ENCODE measurements around the gene WDR12. TPM values are rescaled to one million over a fixed set of nuclear protein-coding genes. Genes with fewer than 3 reads are reported as not detected.
"Not testable (repeated sequence)": the region's sequence is repeated elsewhere in the genome, so short reads cannot be mapped to it uniquely, and the experiment has no call there.

Gene WDR12
- total and polyA plus RNA-seq, 4 donors, result 9.4 to 36.1 (median 16.3) TPM

DNA sequence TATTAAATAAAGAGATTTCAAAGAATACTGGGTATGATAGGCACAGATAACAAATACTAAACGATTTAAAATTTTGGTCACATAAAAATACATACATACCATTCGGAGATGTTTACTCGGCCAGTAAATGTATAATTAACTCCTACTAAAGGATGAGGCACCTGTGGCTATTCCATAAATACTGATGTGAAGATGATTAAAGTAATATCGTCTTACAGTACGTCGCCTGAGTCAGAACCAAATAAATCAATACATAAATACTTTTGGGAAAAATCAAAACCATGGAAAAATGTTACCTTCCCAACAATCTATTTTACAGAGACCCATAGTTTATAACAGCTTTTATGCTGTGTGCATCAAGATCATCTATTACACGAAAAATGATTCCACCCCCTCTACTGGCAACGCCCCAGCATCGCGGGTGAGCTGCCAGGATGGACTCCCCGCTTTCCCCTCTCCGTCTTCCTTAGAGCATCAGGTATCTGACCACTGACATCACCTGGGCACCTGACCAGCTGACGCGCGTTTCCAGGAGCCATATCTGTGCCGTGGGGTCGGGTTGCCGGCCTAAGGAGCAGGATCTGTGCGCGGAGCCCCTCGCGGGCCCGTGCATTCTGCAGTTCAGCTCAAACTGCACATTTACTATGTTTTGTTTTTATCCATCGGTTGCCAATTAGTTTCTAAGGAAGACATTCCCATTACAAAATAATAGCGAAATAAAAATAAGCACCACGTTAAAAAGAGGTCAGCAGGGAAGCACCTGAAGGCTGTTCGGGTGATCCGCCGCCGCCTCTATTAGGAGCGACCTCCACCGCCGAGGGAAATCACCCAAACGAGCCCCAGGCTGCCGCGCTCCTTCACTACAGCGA lies 40.8 kb downstream of the WDR12 start:
- TF ChIP-seq, protein P1, sequence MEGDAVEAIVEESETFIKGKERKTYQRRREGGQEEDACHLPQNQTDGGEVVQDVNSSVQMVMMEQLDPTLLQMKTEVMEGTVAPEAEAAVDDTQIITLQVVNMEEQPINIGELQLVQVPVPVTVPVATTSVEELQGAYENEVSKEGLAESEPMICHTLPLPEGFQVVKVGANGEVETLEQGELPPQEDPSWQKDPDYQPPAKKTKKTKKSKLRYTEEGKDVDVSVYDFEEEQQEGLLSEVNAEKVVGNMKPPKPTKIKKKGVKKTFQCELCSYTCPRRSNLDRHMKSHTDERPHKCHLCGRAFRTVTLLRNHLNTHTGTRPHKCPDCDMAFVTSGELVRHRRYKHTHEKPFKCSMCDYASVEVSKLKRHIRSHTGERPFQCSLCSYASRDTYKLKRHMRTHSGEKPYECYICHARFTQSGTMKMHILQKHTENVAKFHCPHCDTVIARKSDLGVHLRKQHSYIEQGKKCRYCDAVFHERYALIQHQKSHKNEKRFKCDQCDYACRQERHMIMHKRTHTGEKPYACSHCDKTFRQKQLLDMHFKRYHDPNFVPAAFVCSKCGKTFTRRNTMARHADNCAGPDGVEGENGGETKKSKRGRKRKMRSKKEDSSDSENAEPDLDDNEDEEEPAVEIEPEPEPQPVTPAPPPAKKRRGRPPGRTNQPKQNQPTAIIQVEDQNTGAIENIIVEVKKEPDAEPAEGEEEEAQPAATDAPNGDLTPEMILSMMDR (IDR thresholded peaks at IDR 0.05; ENCODE audit: control extremely low read depth, extremely low read depth), result peak; percentile 15
- H3K9me3 ChIP-seq (ENCODE audit: control insufficient read depth in 4 of 4, insufficient read depth in 3 of 4, low read length in 3 of 4), result no peaks in the 10 kb centered on the region
- H3K4me1 ChIP-seq (ENCODE audit: control insufficient read depth in 5 of 5, insufficient read depth in 5 of 5, low read length in 5 of 5), result peaks cover 0 to 8% (median 0%) of the 10 kb centered on the region in 5 donors
- WGBS, 2 donors, result 4% methylated on average over 37 of the region's 37 CpGs
- peak overlapping the region; percentile 85 to 86 for H3K27ac ChIP-seq (ENCODE audit: low read depth in 1 of 2, low read length in 1 of 2)
- peak overlapping the region; percentile 96 for H3K4me3 ChIP-seq
- peaks cover 0 to 3% (median 0%) of the 10 kb centered on the region in 4 donors for H3K36me3 ChIP-seq (ENCODE audit: control insufficient read depth in 4 of 4, insufficient read depth in 4 of 4, low read length in 4 of 4)
- DNase-seq (peak; percentile 77 to 83 (median 80)), ATAC-seq (ENCODE audit: insufficient read depth, low FRiP score) (peak; percentile 48)
- H3K9ac ChIP-seq (ENCODE audit: insufficient read depth in 1 of 2, low read length in 2 of 2), result peak overlapping the region; percentile 61 to 88
- no peaks in the 10 kb centered on the region for H3K27me3 ChIP-seq (ENCODE audit: control insufficient read depth in 3 of 3, insufficient read depth in 3 of 3, low read length in 2 of 3)

DNA sequence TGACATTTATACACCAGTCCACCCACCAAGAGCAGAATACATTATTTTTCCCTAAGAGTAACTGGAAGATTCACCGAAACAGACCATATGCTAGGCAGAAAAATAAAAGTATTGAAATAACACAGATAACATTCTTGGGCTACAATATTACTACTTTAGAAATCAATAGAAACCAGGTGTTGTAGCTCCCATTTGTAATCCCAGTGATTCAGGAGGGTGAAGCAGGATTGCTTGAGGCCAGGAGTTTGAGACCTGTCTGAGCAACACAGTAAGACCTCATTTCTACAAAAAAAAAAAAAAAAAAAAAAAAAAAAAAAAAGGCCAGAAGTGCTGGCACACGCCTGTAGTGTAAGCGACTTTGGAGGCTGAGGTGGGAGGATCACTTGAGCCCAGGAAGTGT lies 49.5 kb downstream of the WDR12 start:
- Histone ChIP-seq H3K36me3 (ENCODE audit: control insufficient read depth in 4 of 4, insufficient read depth in 4 of 4, low read length in 4 of 4) (no peaks in the 10 kb centered on the region), H3K27ac (ENCODE audit: low read depth in 1 of 2, low read length in 1 of 2) (no peak overlapping the region), H3K9ac (ENCODE audit: insufficient read depth in 1 of 2, low read length in 2 of 2) (no peak overlapping the region), H3K9me3 (ENCODE audit: control insufficient read depth in 4 of 4, insufficient read depth in 3 of 4, low read length in 3 of 4) (no peaks in the 10 kb centered on the region), H3K27me3 (ENCODE audit: control insufficient read depth in 3 of 3, insufficient read depth in 3 of 3, low read length in 2 of 3) (no peaks in the 10 kb centered on the region), H3K4me3 (no peak overlapping the region), H3K4me1 (ENCODE audit: control insufficient read depth in 5 of 5, insufficient read depth in 5 of 5, low read length in 5 of 5) (no peaks in the 10 kb centered on the region)
- no peak for ATAC-seq (ENCODE audit: insufficient read depth, low FRiP score)
- DNase-seq, result no peak
- TF ChIP-seq, protein P1 (IDR thresholded peaks at IDR 0.05; ENCODE audit: control extremely low read depth, extremely low read depth), result no peak
- WGBS, 2 donors, result 95 to 97% methylated on average over 3 of the region's 3 CpGs

DNA sequence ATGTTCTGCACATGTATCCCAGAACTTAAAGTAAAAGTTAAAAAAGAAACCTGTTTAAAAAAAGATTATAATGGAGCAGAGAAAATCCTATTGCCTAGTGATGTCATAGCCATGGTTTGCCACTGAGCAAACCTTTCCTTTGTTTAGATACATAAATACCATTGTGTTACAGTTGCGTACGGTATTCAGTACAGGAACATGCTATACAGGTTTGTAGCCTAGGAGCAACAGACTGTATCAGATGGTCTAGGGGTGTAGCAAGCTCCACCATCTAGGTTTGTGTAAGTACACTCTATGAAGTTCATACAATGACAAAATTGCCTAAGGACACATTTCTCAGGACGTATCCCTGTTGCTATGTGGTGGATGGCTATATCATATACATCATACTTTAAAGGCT lies 52.9 kb downstream of the WDR12 start:
- no peaks in the 10 kb centered on the region for H3K9me3 ChIP-seq (ENCODE audit: control insufficient read depth in 4 of 4, insufficient read depth in 3 of 4, low read length in 3 of 4)
- no peak for ATAC-seq (ENCODE audit: insufficient read depth, low FRiP score)
- no peak for DNase-seq
- H3K9ac ChIP-seq (ENCODE audit: insufficient read depth in 1 of 2, low read length in 2 of 2), result no peak overlapping the region
- 88 to 91% methylated on average over 3 of the region's 3 CpGs for WGBS, 2 donors
- no peaks in the 10 kb centered on the region for H3K4me1 ChIP-seq (ENCODE audit: control insufficient read depth in 5 of 5, insufficient read depth in 5 of 5, low read length in 5 of 5)
- TF ChIP-seq, protein P1 (IDR thresholded peaks at IDR 0.05; ENCODE audit: control extremely low read depth, extremely low read depth), result no peak
- no peaks in the 10 kb centered on the region for H3K36me3 ChIP-seq (ENCODE audit: control insufficient read depth in 4 of 4, insufficient read depth in 4 of 4, low read length in 4 of 4)
- H3K4me3 ChIP-seq, result no peak overlapping the region
- no peak overlapping the region for H3K27ac ChIP-seq (ENCODE audit: low read depth in 1 of 2, low read length in 1 of 2)
- no peaks in the 10 kb centered on the region for H3K27me3 ChIP-seq (ENCODE audit: control insufficient read depth in 3 of 3, insufficient read depth in 3 of 3, low read length in 2 of 3)

DNA sequence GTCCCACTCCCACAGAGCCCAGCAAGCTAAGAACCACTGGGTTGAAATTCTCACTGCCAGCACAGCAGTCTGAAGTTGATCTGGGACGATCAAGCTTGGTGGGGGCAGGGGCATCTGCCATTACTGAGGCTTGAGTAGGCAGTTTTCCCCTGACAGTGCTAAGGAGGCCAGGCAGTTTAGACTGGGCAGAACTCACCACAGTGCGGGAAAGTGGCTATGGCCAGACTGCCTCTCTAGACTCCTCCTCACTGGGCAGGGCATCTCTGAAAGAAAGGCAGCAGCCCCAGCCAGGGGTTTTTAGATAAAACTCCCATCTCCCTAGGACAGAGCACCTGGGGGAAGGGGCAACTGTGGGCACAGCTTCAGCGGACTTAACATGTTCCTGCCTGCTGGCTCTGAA lies 62.1 kb downstream of the WDR12 start:
- H3K9ac ChIP-seq (ENCODE audit: insufficient read depth in 1 of 2, low read length in 2 of 2); ATAC-seq (ENCODE audit: insufficient read depth, low FRiP score); H3K27ac ChIP-seq (ENCODE audit: low read depth in 1 of 2, low read length in 1 of 2); H3K9me3 ChIP-seq (ENCODE audit: control insufficient read depth in 4 of 4, insufficient read depth in 3 of 4, low read length in 3 of 4); H3K36me3 ChIP-seq (ENCODE audit: control insufficient read depth in 4 of 4, insufficient read depth in 4 of 4, low read length in 4 of 4); H3K27me3 ChIP-seq (ENCODE audit: control insufficient read depth in 3 of 3, insufficient read depth in 3 of 3, low read length in 2 of 3); H3K4me3 ChIP-seq; H3K4me1 ChIP-seq (ENCODE audit: control insufficient read depth in 5 of 5, insufficient read depth in 5 of 5, low read length in 5 of 5); DNase-seq: not testable (repeated sequence)
- 67 to 87% methylated on average over 3 of the region's 3 CpGs for WGBS, 2 donors
